ENCODE data around the gene GPR4.

The GPR4 gene

GRCh38 chr19:45554481-45554880 is 47.5 kb downstream of the GPR4 start:
- DNase-seq (ENCODE audit: low read depth, low spot score), result no peak

- DNase-seq (ENCODE audit: low read depth, low spot score), result no peak
These were observed 48.5 kb downstream of the GPR4 start for GRCh38 chr19:45553464-45553863.

- no peak for DNase-seq (ENCODE audit: low read depth, low spot score)
These were observed 53.9 kb downstream of the GPR4 start for GRCh38 chr19:45547965-45548609.

- DNase-seq (ENCODE audit: low read depth, low spot score), result no peak
These were observed 54.7 kb downstream of the GPR4 start for GRCh38 chr19:45547211-45547770.

GRCh38 chr19:45542234-45542668 is 59.8 kb downstream of the GPR4 start:
- DNase-seq (ENCODE audit: low read depth, low spot score), result no peak

All from brain pericyte (primary cell).